ENCODE results near the gene TOP3B.
A peak's percentile ranks its signal among the peaks of the same experiment; 100 is the strongest.
"Not testable (repeated sequence)": the region's sequence is repeated elsewhere in the genome, so short reads cannot be mapped to it uniquely, and the experiment has no call there.

TOP3B gene

GRCh38 chr22:21943571-21944448, 38.8 kb downstream of the TOP3B start:
- no peak for DNase-seq (ENCODE audit: low read depth)

DNA sequence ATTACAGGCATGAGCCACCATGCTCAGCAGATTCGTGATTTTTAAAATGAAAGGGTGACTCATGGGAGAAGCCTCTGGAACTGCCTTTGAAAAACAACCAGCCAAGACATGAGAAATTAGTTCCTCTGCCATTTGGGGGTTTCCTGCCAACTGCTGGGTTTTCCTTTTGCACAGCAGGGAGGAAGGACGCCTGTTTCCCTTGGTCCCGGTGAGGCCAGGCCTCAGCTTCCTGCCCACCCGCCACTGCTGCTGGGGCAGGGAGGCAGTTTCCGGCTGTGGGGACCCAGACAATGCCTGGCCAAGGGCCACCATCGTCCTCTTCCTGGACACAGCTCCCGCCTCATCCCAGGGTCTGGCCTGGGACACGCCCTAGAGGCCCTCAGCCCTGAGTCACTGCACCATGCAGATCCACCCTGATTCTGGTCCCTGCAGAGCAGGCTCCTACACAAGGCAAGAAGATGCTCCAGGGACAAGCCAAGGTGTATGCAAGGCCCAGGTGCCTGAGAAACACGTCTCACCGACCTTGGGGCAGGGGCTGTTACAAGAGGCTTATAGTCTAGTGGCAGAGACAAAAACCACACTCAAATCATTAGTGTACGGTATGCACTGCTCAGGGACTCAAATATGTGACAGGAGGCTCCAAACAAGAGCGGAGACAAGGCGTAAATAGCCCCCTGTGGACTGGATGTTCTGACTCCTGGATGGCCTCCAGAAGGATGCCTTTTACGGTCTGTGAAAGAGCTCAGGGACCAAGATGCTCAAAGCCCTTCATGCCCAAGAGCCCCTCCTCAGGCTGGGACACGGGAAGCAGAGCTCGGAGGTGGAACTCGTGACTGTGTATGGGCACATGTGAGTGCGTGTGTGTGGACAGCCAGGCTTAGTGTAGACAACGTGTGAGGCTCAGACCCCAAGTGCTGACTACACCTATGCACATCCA, 39.9 kb downstream of the TOP3B start:
- DNase-seq (ENCODE audit: low read depth) = no peak

GRCh38 chr22:21941921-21942320, 40.7 kb downstream of the TOP3B start:
- DNase-seq (ENCODE audit: low read depth) = no peak

- no peak for DNase-seq (ENCODE audit: low read depth)
These were observed 42.1 kb downstream of the TOP3B start for GRCh38 chr22:21940521-21940920.

DNA sequence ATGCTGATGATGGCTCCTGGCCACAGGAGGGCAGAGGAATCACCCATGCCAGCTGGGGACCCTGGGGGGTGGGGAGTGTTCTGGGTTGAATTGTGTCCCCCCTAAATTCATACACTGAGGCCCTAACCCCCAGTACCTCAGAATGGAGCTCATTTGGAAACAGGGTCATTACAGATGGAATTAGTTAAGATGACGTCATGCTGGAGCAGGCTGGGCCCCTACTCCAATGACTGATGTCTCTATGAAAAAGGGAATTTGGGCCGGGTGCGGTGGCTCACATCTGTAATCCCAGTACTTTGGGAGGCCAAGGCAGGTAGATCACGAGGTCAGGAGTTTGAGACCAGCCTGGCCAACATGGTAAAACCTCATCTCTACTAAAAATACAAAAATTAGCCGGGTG, 42.7 kb downstream of the TOP3B start:
- not testable (repeated sequence) for DNase-seq (ENCODE audit: low read depth)

DNA sequence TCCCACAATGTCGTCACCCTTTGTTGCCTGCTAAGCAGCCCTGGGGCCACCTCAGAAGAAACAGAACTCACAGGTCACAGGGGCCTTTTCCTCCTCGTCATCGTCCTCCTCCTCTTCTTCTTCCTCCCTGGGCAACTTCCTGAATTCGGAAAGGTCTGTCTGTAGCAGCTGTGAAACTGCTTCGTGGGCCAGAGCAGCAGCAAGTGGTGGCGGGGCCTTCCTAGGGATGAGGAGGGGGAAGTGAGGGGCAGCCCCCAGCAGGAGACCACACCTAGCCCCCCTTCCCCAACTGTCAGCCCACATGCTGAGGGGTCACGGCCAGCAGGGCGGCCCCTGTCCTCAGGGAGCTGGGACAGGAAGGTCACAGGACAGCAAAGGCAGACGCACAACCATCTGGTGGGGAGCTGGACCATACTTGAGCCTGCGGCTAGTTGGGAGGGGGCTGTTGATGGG, 43.1 kb downstream of the TOP3B start:
- no peak for DNase-seq (ENCODE audit: low read depth)

DNA sequence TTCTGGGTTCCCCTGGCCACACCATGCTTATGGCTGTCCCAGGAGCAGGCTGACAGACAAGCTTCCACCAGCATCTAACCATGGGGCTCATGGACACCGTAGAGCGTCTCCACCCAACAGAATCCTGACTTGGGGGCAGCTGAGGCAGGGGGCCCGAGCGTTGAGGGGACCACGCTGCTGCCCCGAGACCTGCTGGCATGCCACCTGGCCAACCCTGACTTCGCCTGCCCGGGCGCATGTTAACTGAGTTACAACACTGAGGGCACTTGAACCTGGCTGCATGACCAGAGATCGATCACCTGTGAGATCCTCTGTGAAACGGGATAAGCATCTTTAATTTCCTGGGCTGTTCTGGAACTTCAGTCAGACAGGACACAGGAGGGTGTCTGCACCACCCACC, 43.7 kb downstream of the TOP3B start:
- DNase-seq (ENCODE audit: low read depth) = no peak

DNA sequence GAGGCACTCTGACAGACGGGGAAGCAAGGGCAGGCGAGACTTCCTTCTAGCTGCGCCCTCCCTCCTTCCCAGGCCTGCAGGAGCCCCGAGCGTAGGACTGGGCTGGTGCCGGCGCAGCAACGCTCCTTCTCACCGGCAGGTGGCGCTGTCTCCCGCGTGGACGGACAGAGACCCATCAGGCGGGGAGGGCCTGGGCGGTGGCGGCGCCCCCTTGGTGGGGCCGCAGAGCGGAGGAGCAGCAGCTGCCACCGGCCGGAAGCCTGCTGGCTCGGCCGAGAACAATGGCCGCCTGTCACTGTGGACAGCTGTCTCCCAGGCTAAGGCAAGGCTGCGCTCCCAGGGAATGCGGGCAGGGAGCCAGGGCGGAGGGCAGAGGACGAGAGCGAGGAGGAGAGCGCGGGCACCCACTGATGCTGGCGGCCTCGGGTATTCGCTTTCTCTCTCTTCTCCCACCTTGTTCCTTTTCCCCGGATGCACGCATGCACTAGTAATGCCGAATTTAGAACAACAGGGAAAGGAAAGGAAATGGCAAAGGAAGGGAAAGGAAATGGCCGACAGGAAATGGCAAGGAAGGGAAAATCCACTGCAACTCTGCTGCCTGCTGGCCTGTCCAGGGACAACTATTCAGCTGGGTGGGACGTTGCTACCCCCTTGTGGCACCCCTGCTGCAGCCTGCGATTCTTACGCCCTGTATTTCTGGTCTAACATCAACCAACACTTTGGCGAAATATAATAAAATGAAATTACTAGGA, 44.3 kb downstream of the TOP3B start:
- peak; percentile 80 for DNase-seq (ENCODE audit: low read depth)

DNA sequence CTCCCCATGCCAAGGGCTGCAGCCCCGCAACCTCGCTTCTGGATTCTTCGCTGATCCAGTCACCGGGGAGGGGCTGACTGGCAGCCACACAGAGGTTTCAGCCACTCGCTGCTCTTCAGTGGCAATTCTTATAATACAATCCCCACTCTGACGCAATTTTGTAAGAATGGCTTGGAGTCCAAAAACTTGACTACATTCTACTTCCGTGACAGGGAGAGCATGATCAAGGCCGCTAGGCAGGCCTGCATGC, 44.8 kb downstream of the TOP3B start:
- no peak for DNase-seq (ENCODE audit: low read depth)

- DNase-seq (ENCODE audit: low read depth) = no peak
These were observed 45.4 kb downstream of the TOP3B start for GRCh38 chr22:21937041-21937820.

DNA sequence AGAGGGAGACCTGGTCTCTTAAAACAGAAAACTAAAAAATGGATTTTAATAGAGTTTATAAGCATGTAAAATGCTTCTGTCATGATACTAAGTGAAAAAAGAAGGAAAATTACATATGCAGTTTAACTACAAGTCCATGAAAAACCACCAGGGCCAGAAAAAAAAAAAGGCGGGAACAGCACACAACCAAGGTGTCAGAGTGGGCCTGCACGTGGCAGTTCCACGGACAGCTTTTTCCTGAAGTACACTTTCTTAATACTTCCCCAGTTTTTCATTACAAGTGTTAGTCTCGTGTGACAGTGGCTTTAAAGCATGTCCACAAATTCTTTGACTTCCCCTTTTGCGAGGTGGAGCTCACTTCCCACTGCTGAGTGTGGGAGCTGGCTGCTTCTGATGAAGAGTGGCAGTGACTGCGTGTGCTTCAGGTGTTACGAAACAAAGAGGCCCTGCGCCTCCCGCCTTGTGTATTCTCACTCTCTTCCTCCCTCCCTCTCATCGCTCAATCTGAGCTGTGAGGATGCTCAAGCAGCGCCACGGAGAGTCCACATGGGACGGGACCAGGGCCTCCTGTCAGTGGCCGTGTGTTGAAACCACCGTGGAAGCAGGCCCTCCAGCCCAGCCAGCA, 46.3 kb downstream of the TOP3B start:
- DNase-seq (ENCODE audit: low read depth) = no peak

- no peak for DNase-seq (ENCODE audit: low read depth)
These were observed 48.7 kb downstream of the TOP3B start for GRCh38 chr22:21933910-21934309.

DNA sequence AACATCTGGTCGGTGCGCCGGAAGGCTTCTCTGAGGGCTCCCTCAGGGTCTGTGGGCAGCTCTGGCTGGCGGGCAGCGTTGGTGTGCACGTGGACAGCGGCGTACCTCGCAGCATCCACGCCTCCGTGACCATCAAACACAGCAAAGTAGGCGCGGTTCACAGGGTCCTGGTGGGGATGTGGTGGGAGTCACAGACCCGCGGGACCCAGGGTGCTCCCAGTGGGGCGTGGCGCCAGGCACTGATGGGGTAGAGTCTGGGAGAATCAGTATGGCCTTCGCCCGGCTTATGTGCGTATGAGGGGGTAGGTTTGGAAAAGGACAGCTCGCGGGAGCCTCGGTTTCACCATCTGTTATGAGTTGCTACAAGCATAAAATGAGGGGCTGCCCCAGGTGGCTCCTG, 49.2 kb downstream of the TOP3B start:
- DNase-seq (ENCODE audit: low read depth) = no peak

DNA sequence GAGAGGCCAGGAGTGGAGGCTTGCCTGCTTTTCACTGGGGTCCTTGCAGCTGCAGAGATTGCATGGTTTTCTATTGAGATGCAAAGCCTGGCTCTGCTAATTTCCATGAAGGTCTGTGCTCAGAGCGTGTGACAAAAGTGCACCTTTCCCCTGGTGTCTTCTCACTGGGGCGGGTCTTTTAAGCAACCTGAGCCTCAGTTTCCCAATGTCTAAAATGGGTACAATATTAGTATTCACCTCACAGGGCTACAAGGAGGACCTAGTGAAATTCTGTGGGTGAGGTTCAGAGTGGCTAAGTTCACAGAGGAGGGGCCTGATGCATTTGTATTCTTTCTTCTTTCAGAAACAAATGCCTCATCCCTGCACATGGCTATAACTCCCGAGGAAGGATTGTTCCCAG, 50.2 kb downstream of the TOP3B start:
- no peak for DNase-seq (ENCODE audit: low read depth)

DNA sequence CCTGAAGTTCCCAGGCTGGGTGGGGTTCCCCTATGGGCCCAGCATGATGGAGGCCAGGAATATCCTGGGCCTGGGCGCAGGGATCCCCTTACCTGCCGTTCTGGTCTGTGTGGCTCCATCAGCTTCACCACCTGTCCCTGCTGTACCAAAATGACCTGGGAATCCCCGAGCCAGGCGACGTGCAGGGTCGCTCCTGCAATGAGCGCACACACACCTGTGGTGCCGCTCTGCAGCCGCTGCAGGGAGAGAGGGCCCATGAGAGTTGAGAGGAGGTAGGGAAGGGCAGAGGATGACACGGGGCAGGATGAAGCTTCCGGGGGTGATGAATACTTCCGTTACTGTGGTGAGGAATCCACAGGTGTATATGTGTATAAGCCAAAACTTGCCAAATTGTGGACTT, 51.5 kb downstream of the TOP3B start:
- DNase-seq (ENCODE audit: low read depth) = no peak

DNA sequence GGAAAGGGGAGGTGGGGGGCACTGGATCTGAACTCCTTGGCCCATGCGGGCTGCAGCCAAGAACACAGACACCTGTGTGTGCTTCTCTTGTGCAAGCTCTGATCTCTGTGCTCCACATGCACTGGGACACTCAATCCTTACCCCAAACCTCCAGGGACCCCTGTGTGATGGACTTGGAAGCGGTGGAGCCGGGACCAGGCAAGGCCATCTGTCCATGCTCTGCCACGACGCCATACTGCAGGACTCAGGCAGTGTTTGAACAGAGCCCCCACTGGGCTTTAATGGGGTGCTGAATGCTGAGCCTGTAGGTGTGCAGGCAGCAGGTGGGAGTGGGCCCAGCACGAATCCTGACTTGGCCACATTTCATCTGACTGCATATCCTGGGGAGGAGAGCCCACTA, 53.3 kb downstream of the TOP3B start:
- DNase-seq (ENCODE audit: low read depth) = no peak

DNA sequence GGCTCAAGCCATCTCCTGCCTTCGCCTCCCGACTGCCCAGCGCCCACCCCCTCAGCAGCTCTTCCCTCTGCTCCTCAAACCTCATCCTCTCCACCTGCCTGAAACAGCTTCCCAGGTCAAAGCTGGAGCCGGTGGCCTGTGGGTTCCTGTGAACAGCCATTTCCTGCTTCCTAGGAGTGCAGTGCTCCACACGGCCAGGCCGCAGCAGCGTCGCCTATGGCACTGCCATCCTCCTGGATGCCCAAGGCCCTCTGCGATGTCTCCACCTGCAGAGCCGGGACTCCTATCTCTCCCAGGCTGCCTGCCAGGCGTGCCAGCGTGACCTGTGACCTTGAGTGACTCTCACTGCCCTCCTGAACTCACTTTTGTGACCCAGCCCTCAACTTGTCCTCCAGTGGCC, 54.5 kb downstream of the TOP3B start:
- DNase-seq (ENCODE audit: low read depth) = no peak

GRCh38 chr22:21927174-21927823, 55.3 kb downstream of the TOP3B start:
- no peak for DNase-seq (ENCODE audit: low read depth)

DNA sequence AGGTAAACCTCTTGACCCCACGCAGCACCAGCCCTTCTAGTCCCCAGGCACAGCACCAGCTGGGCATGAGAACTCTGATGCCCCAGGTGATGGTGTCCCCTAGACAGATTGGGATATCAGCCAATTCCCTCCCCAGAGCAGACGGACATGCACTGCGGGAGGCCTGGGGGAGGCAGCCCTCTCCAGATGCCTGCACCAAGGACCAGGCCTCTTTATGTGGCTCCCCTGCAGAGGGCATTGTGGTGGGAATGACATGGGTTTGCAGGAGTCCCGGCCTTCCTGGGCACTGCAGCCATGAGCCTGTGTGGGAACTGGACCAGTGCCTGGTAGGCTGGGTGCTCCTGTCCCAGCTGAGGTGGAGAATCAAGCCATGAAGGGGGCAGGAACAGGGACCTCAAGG, 55.9 kb downstream of the TOP3B start:
- DNase-seq (ENCODE audit: low read depth) = no peak

DNA sequence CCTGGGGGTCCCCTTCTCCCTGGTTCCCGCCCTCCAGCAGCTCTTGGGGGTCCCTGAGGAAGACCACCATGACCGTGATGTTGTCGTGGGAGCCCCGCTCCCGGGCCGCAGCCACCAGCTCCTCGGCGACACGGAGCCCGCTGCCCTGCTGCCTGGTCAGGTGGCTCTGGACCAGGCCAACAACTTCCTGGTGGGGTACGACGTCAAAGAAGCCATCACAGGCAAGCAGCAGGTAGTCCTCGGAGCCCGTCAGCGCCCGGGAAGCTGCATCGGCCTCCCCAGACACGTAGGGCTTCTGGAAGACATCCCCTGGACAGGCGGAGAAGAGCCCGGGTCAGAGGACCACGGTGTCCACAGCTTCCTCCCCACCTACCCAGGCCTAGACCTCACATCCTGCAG, 59.4 kb downstream of the TOP3B start:
- DNase-seq (ENCODE audit: low read depth) = no peak
